ENCODE results near the gene KANK2. TPM values are rescaled to one million over a fixed set of nuclear protein-coding genes. Genes with fewer than 3 reads are reported as not detected.

Gene KANK2
- total and polyA plus RNA-seq, 2 of the 4 experiments (the other 2 are of a cell fraction): 104 to 176 TPM

DNA sequence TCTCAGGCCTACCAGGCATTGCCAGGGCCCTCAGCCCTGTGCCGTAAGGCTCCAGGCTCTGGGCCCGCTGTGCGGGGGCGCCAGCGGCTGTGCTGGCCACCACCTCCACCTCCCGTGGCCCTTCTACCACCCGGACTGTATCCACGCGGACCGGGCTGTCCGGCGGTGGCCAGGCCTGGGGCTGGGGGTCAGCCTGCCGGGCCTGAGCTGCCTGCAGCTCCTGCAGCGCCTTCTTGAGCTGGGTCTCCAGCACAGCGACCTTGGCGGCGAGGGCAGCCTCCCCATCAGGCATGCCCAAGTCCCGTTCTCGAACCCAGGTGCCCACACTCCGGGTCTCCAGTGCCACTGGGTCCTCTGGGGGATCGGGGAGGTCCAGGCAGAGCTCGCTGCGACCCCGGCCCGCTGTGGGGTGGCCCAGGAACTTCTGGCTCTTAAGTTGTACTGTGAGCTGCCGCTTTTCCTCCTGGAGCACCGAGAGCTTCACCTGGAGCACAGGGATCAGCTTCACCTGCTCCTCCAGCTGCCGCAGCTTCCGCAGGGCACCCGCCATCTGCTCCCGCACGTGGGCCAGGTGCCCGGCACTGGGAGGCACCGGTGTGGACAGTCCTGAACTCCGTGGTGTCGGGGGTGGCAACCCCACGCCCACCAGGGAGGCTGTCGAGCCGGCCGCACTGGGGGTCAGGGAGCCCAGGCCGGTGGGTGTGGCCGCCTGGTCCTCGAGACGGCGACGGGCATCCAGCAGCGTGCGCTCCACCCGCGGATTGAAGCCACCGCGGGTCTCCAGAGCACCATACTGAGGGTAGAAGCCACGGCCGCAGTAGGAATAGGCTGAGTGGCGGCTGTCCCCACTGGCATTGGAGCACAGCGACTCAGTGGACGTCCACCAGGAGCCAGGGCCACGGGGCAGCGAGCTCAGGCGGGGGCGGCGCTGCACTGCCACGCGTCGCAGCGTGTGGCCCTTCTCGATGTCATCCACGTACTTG is 4.1 kb downstream of the KANK2 start (continued):
- TF ChIP-seq, protein P1, sequence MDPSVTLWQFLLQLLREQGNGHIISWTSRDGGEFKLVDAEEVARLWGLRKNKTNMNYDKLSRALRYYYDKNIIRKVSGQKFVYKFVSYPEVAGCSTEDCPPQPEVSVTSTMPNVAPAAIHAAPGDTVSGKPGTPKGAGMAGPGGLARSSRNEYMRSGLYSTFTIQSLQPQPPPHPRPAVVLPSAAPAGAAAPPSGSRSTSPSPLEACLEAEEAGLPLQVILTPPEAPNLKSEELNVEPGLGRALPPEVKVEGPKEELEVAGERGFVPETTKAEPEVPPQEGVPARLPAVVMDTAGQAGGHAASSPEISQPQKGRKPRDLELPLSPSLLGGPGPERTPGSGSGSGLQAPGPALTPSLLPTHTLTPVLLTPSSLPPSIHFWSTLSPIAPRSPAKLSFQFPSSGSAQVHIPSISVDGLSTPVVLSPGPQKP (IDR thresholded peaks at IDR 0.05; ENCODE audit: borderline replicate concordance, low read depth, low read length): no peak
- no peak for TF ChIP-seq RCOR1 (IDR thresholded peaks at IDR 0.05; ENCODE audit: insufficient replicate concordance, low read length)

DNA sequence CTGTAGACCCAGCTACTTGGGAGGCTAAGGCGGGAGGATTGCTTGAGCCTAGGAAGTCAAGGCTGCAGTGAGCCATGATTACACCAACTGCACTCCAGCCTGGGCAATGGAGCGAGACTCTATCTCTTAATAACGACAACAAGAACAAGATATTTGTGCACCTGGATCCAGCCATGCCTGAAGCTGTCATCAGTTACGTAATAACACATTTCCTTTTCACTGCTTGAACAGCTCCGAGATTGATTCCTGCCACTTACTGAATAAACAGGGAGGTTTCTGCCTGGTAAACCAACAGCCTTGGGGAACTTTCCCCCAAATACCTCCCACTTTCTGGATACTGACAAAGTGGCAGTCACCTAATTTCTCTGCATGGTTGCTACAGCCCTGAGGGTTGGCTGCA is 5.4 kb downstream of the KANK2 start:
- DNase-seq: no peak
- Histone ChIP-seq H4K5ac (ENCODE audit: low read depth, low read length) (no peak overlapping the region), H3K56ac (ENCODE audit: extremely low read depth, insufficient read depth, low read length) (no peak overlapping the region), H2BK120ac (ENCODE audit: low read depth, low read length) (no peak overlapping the region), H3K4me3 (ENCODE audit: insufficient read depth, low read depth, low read length) (no peak overlapping the region), H3K4me1 (ENCODE audit: control insufficient read depth, insufficient read depth, low read length) (peaks cover 21% of the 10 kb centered on the region), H4K20me1 (ENCODE audit: insufficient read depth, low read length) (peaks cover 38% of the 10 kb centered on the region), H3K36me3 (ENCODE audit: control insufficient read depth, insufficient read depth, low read length) (peaks cover 64% of the 10 kb centered on the region), H2BK5ac (ENCODE audit: low read depth, low read length, poor library complexity, severe bottlenecking) (no peak overlapping the region), H3K79me1 (ENCODE audit: low read depth in 1 of 2, low read length in 2 of 2) (peaks cover 42 to 85% of the 10 kb centered on the region in 2 experiments), H2BK15ac (ENCODE audit: low read depth, low read length) (no peak overlapping the region), H2AFZ (replicated peaks; ENCODE audit: low read length, poor library complexity) (no peak overlapping the region), H2AK5ac (ENCODE audit: low read depth, low read length) (no peak overlapping the region), H3K14ac (replicated peaks; ENCODE audit: low read depth, low read length) (no peak overlapping the region), H4K91ac (ENCODE audit: insufficient read depth, low read depth, low read length) (no peak overlapping the region), H2BK20ac (ENCODE audit: low read depth, low read length) (no peak overlapping the region), H4K8ac (ENCODE audit: low read depth in 2 of 2, low read length in 2 of 2) (no peak overlapping the region), H3K9me3 (ENCODE audit: control insufficient read depth, insufficient read depth, low read length) (no peaks in the 10 kb centered on the region), H3K27me3 (ENCODE audit: control insufficient read depth, insufficient read depth, low read length) (no peaks in the 10 kb centered on the region), H3K4ac (ENCODE audit: low read depth, low read length) (no peak overlapping the region), H3K23ac (ENCODE audit: low read depth, low read length) (no peak overlapping the region), H3K18ac (ENCODE audit: low read depth, low read length) (no peak overlapping the region), H3K27ac (ENCODE audit: insufficient read depth, low read length) (no peak overlapping the region), H3K9me1 (ENCODE audit: insufficient read depth, low read length) (peaks cover 5% of the 10 kb centered on the region), H3K9ac (ENCODE audit: low read depth, low read length) (no peak overlapping the region), H2AK9ac (replicated peaks; ENCODE audit: low read depth, low read length, poor library complexity) (no peak overlapping the region), H3K4me2 (ENCODE audit: low read depth, low read length) (no peak overlapping the region)
- in situ Hi-C loops (cut with MboI; ENCODE audit: low sequenced_read_pairs): no loop called here
- ATAC-seq (ENCODE audit: low read depth): no peak
- POLR2A ChIA-PET (ENCODE audit: unreplicated experiment): no interaction called here
- 67% methylated on average over 3 of the region's 5 CpGs; no CpG with 5 or more reads in 1 of the 2 experiments for WGBS, 2 experiments (ENCODE audit: extremely low coverage in 2 of 2, insufficient read length in 1 of 2)
- dilution Hi-C loops (cut with HindIII; ENCODE audit: low sequenced_read_pairs, unreplicated experiment): no loop called here
- intact Hi-C loops (cut with micrococcal nuclease): no loop called here
- no TSS peak for BruUV-seq (replicated peaks)
- CTCF ChIA-PET: interaction anchor here (0.8 kb wide), 1 partner anchor 9 kb away, joined by 3 read pairs; no protein-coding TSS in a partner anchor
- no peak for TF ChIP-seq MAZ (IDR thresholded peaks at IDR 0.05; ENCODE audit: borderline replicate concordance, low read depth, low read length)
- no peak for TF ChIP-seq BHLHE40 (IDR thresholded peaks at IDR 0.05; ENCODE audit: low read depth, low read length)
- no peak for TF ChIP-seq MAFK (IDR thresholded peaks at IDR 0.05; ENCODE audit: low read depth, low read length)
- TF ChIP-seq CEBPB (IDR thresholded peaks at IDR 0.05; ENCODE audit: low read depth, low read length): no peak
- TF ChIP-seq, protein P2, sequence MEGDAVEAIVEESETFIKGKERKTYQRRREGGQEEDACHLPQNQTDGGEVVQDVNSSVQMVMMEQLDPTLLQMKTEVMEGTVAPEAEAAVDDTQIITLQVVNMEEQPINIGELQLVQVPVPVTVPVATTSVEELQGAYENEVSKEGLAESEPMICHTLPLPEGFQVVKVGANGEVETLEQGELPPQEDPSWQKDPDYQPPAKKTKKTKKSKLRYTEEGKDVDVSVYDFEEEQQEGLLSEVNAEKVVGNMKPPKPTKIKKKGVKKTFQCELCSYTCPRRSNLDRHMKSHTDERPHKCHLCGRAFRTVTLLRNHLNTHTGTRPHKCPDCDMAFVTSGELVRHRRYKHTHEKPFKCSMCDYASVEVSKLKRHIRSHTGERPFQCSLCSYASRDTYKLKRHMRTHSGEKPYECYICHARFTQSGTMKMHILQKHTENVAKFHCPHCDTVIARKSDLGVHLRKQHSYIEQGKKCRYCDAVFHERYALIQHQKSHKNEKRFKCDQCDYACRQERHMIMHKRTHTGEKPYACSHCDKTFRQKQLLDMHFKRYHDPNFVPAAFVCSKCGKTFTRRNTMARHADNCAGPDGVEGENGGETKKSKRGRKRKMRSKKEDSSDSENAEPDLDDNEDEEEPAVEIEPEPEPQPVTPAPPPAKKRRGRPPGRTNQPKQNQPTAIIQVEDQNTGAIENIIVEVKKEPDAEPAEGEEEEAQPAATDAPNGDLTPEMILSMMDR (conservative IDR thresholded peaks at IDR 0.05; ENCODE audit: low read depth, low read length): no peak
- TF ChIP-seq, protein P3, sequence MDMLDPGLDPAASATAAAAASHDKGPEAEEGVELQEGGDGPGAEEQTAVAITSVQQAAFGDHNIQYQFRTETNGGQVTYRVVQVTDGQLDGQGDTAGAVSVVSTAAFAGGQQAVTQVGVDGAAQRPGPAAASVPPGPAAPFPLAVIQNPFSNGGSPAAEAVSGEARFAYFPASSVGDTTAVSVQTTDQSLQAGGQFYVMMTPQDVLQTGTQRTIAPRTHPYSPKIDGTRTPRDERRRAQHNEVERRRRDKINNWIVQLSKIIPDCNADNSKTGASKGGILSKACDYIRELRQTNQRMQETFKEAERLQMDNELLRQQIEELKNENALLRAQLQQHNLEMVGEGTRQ (IDR thresholded peaks at IDR 0.05; ENCODE audit: low read depth, low read length): no peak
- no peak for TF ChIP-seq SMC3 (IDR thresholded peaks at IDR 0.05; ENCODE audit: low read depth, low read length)
- TF ChIP-seq FOS (IDR thresholded peaks at IDR 0.05; ENCODE audit: low read depth, low read length): no peak
- no peak for TF ChIP-seq RCOR1 (IDR thresholded peaks at IDR 0.05; ENCODE audit: insufficient replicate concordance, low read length)
- no peak for TF ChIP-seq POLR2A (IDR thresholded peaks at IDR 0.05; ENCODE audit: low read depth, low read length)
- TF ChIP-seq RAD21 (IDR thresholded peaks at IDR 0.05; ENCODE audit: low read length): no peak

Data from IMR-90 (cell line).